ENCODE measurements around the gene FCMR. TPM values are rescaled to one million over a fixed set of nuclear protein-coding genes. Genes with fewer than 3 reads are reported as not detected.

The FCMR gene
- total RNA-seq, 4 donors from 2014 or later: 0.59 to 1.7 (median 1.7) TPM; not detected in 1

GRCh38 chr1:206954459-206955342, 33.0 kb upstream of the FCMR start:
- TF ChIP-seq, protein P1, sequence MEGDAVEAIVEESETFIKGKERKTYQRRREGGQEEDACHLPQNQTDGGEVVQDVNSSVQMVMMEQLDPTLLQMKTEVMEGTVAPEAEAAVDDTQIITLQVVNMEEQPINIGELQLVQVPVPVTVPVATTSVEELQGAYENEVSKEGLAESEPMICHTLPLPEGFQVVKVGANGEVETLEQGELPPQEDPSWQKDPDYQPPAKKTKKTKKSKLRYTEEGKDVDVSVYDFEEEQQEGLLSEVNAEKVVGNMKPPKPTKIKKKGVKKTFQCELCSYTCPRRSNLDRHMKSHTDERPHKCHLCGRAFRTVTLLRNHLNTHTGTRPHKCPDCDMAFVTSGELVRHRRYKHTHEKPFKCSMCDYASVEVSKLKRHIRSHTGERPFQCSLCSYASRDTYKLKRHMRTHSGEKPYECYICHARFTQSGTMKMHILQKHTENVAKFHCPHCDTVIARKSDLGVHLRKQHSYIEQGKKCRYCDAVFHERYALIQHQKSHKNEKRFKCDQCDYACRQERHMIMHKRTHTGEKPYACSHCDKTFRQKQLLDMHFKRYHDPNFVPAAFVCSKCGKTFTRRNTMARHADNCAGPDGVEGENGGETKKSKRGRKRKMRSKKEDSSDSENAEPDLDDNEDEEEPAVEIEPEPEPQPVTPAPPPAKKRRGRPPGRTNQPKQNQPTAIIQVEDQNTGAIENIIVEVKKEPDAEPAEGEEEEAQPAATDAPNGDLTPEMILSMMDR (IDR thresholded peaks at IDR 0.05): no peak
- no peak for TF ChIP-seq POLR2A (IDR thresholded peaks at IDR 0.05)
- Histone ChIP-seq H3K4me1 (no peaks in the 10 kb centered on the region), H3K9me3 (no peaks in the 10 kb centered on the region), H3K36me3 (no peaks in the 10 kb centered on the region), H3K4me3 (no peak overlapping the region), H3K27me3 (no peaks in the 10 kb centered on the region), H3K27ac (no peak overlapping the region)
- intact Hi-C loops (cut with DNase I; ENCODE audit: low total_unique reads): no loop called here
- DNase-seq: no peak

- Histone ChIP-seq H3K36me3 (no peaks in the 10 kb centered on the region), H3K4me1 (no peaks in the 10 kb centered on the region), H3K27ac (no peak overlapping the region), H3K9me3 (no peaks in the 10 kb centered on the region), H3K4me3 (no peak overlapping the region), H3K27me3 (no peaks in the 10 kb centered on the region)
- no peak for DNase-seq
- intact Hi-C loops (cut with DNase I; ENCODE audit: low total_unique reads): no loop called here
- TF ChIP-seq, protein P1 (IDR thresholded peaks at IDR 0.05): no peak
- no peak for TF ChIP-seq POLR2A (IDR thresholded peaks at IDR 0.05)
Observed at GRCh38 chr1:206953626-206954025, 31.9 kb upstream of the FCMR start.

DNA sequence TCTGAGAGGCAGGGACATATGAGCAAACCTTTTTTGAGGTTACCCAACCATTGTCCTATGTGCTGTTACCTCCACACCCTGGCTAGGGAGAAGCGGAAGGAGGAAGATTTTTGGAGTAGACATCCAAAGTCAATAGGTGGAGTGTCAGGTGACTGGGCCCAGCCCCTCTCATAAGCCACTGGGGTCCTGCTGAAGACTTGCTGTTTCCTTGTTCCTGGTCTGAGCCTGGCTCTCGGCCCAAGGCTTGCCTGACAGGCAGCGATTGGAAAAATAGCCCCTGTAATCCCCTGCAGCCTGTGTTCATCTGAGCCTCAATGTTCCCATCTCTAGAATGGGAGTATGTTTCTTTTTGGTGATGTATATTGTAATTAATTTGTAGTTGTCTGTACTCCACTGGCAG, 31.4 kb upstream of the FCMR start:
- intact Hi-C loops (cut with DNase I; ENCODE audit: low total_unique reads): no loop called here
- Histone ChIP-seq H3K4me1 (no peaks in the 10 kb centered on the region), H3K36me3 (no peaks in the 10 kb centered on the region), H3K9me3 (no peaks in the 10 kb centered on the region), H3K4me3 (no peak overlapping the region), H3K27ac (no peak overlapping the region), H3K27me3 (no peaks in the 10 kb centered on the region)
- TF ChIP-seq POLR2A (IDR thresholded peaks at IDR 0.05): no peak
- TF ChIP-seq, protein P1 (IDR thresholded peaks at IDR 0.05): no peak
- no peak for DNase-seq

DNA sequence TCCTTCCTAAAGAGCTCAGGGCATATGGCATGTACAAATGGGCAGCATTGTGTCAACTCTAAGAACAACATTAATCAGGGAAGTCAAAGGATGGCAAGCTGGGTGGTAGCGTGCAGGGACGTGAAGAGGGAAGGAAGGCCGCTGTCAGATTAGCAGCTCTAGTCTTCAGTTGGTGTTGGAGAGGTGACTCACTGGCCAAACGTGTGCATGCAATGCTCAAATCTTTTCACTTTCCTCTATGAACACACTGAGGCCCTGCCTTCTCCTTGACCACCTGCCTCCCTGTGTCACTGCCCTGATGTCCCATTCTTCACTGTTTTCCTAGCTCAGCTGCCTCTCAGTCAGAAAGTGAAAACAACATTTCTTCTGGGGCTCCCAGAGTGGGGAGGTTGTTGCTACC, 30.4 kb upstream of the FCMR start:
- no peak for TF ChIP-seq POLR2A (IDR thresholded peaks at IDR 0.05)
- TF ChIP-seq, protein P1 (IDR thresholded peaks at IDR 0.05): no peak
- Histone ChIP-seq H3K36me3 (no peaks in the 10 kb centered on the region), H3K4me1 (no peaks in the 10 kb centered on the region), H3K27me3 (no peaks in the 10 kb centered on the region), H3K27ac (no peak overlapping the region), H3K9me3 (no peaks in the 10 kb centered on the region), H3K4me3 (no peak overlapping the region)
- no peak for DNase-seq
- intact Hi-C loops (cut with DNase I; ENCODE audit: low total_unique reads): no loop called here

- Histone ChIP-seq H3K27ac (no peak overlapping the region), H3K4me3 (no peak overlapping the region), H3K4me1 (no peaks in the 10 kb centered on the region), H3K9me3 (no peaks in the 10 kb centered on the region), H3K36me3 (no peaks in the 10 kb centered on the region), H3K27me3 (no peaks in the 10 kb centered on the region)
- DNase-seq: no peak
- TF ChIP-seq, protein P1 (IDR thresholded peaks at IDR 0.05): no peak
- no peak for TF ChIP-seq POLR2A (IDR thresholded peaks at IDR 0.05)
- intact Hi-C loops (cut with DNase I; ENCODE audit: low total_unique reads): no loop called here
Observed at GRCh38 chr1:206951318-206952100, 29.8 kb upstream of the FCMR start.

All from uterus (tissue), 4 donors.